Measurements from ENCODE around the gene GGT5. TPM values are rescaled to one million over a fixed set of nuclear protein-coding genes. Genes with fewer than 3 reads are reported as not detected.

GGT5 gene
- total RNA-seq, 1 experiment from 2014 or later = 34.6 TPM

- Mint-ChIP-seq H3K27ac (ENCODE audit: low read depth, unreplicated experiment) (no peak overlapping the region), H3K27me3 (ENCODE audit: insufficient read depth, unreplicated experiment) (no peaks in the 10 kb centered on the region), H3K4me3 (ENCODE audit: unreplicated experiment) (no peak overlapping the region), H3K9me3 (ENCODE audit: unreplicated experiment) (no peaks in the 10 kb centered on the region), H3K4me1 (ENCODE audit: insufficient read depth, unreplicated experiment) (no peaks in the 10 kb centered on the region), H3K36me3 (ENCODE audit: insufficient read depth, unreplicated experiment) (peaks cover 19% of the 10 kb centered on the region)
- ChIA-PET POLR2A (interaction anchor here (0.9 kb wide), 1 partner anchor 24 kb away, joined by 4 read pairs; no protein-coding TSS in a partner anchor), CTCF (interaction anchor here (0.9 to 1.5 kb wide), 2 partner anchors 41 to 42 kb away, joined by 3 to 6 read pairs; no protein-coding TSS in a partner anchor)
- no TSS peak for BruUV-seq (replicated peaks)
- TF ChIP-seq CTCF (IDR thresholded peaks at IDR 0.05; ENCODE audit: unreplicated experiment) = no peak
- no peak for DNase-seq (ENCODE audit: unreplicated experiment)
- intact Hi-C loops (cut with micrococcal nuclease) = no loop called here
These were observed 13.2 kb downstream of the GGT5 start for GRCh38 chr22:24231706-24232105.

- no peak for DNase-seq (ENCODE audit: unreplicated experiment)
- ChIA-PET POLR2A (interaction anchor here (0.9 kb wide), 1 partner anchor 23 kb away, joined by 4 read pairs; no protein-coding TSS in a partner anchor), CTCF (interaction anchor here (1.5 kb wide), 1 partner anchor 42 kb away, joined by 6 read pairs; no protein-coding TSS in a partner anchor)
- peaks cover 17% of the 10 kb centered on the region for H3K36me3 Mint-ChIP-seq (ENCODE audit: insufficient read depth, unreplicated experiment)
- TF ChIP-seq CTCF (IDR thresholded peaks at IDR 0.05; ENCODE audit: unreplicated experiment) = peak; percentile 36
- BruUV-seq (replicated peaks) = no TSS peak
- H3K4me1 Mint-ChIP-seq (ENCODE audit: insufficient read depth, unreplicated experiment) = no peaks in the 10 kb centered on the region
- intact Hi-C loops (cut with micrococcal nuclease) = no loop called here
- no peaks in the 10 kb centered on the region for H3K27me3 Mint-ChIP-seq (ENCODE audit: insufficient read depth, unreplicated experiment)
- no peak overlapping the region for H3K27ac Mint-ChIP-seq (ENCODE audit: low read depth, unreplicated experiment)
- no peak overlapping the region for H3K4me3 Mint-ChIP-seq (ENCODE audit: unreplicated experiment)
- no peaks in the 10 kb centered on the region for H3K9me3 Mint-ChIP-seq (ENCODE audit: unreplicated experiment)
These were observed 13.8 kb downstream of the GGT5 start for GRCh38 chr22:24230911-24231656.

GRCh38 chr22:24225951-24226350 lies 18.9 kb downstream of the GGT5 start:
- no peak for TF ChIP-seq CTCF (IDR thresholded peaks at IDR 0.05; ENCODE audit: unreplicated experiment)
- Mint-ChIP-seq H3K36me3 (ENCODE audit: insufficient read depth, unreplicated experiment) (peaks cover 35% of the 10 kb centered on the region), H3K27ac (ENCODE audit: low read depth, unreplicated experiment) (no peak overlapping the region), H3K27me3 (ENCODE audit: insufficient read depth, unreplicated experiment) (no peaks in the 10 kb centered on the region), H3K4me1 (ENCODE audit: insufficient read depth, unreplicated experiment) (no peaks in the 10 kb centered on the region), H3K9me3 (ENCODE audit: unreplicated experiment) (no peaks in the 10 kb centered on the region), H3K4me3 (ENCODE audit: unreplicated experiment) (no peak overlapping the region)
- DNase-seq (ENCODE audit: unreplicated experiment) = no peak
- ChIA-PET POLR2A (interaction anchor here (0.7 kb wide), 1 partner anchor 483 kb away, joined by 3 read pairs; no protein-coding TSS in a partner anchor), CTCF (interaction anchor here (0.6 kb wide), 1 partner anchor 28 kb away, joined by 3 read pairs; no protein-coding TSS in a partner anchor)
- intact Hi-C loops (cut with micrococcal nuclease) = no loop called here
- BruUV-seq (replicated peaks) = no TSS peak

GRCh38 chr22:24225044-24225601 lies 19.8 kb downstream of the GGT5 start:
- TF ChIP-seq CTCF (IDR thresholded peaks at IDR 0.05; ENCODE audit: unreplicated experiment) = no peak
- ChIA-PET POLR2A (interaction anchor here (0.6 to 0.7 kb wide), 2 partner anchors 16 to 483 kb away, joined by 3 to 4 read pairs; no protein-coding TSS in a partner anchor), CTCF (interaction anchor here (0.7 kb wide), 1 partner anchor 293 kb away, joined by 3 read pairs; no protein-coding TSS in a partner anchor)
- H3K36me3 Mint-ChIP-seq (ENCODE audit: insufficient read depth, unreplicated experiment) = peaks cover 34% of the 10 kb centered on the region
- no peaks in the 10 kb centered on the region for H3K9me3 Mint-ChIP-seq (ENCODE audit: unreplicated experiment)
- H3K4me1 Mint-ChIP-seq (ENCODE audit: insufficient read depth, unreplicated experiment) = no peaks in the 10 kb centered on the region
- no peak for DNase-seq (ENCODE audit: unreplicated experiment)
- no peak overlapping the region for H3K27ac Mint-ChIP-seq (ENCODE audit: low read depth, unreplicated experiment)
- no peaks in the 10 kb centered on the region for H3K27me3 Mint-ChIP-seq (ENCODE audit: insufficient read depth, unreplicated experiment)
- intact Hi-C loops (cut with micrococcal nuclease) = no loop called here
- BruUV-seq (replicated peaks) = no TSS peak
- no peak overlapping the region for H3K4me3 Mint-ChIP-seq (ENCODE audit: unreplicated experiment)
